ENCODE measurements around the gene ZNF398.

ZNF398 gene

DNA sequence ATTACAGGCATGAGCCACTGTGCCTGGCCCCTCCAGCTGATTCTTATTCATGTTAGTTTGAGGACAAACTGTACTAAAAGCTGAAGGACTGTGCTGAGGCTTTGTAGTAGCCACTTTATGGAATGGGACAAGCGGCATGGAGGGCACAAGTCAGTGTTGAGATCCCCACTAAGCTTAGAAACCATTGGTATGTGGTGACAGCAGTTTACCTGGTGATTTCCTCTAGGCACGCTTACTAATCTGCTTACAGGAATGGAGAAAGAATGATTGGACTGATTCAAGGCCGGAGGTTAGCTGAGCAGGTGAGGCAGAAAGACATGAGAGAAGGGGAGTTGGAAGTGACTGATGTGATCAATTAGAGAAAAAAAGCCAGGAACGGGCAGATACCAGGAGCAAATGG lies 3.7 kb downstream of the ZNF398 start:
- no peak for DNase-seq

DNA sequence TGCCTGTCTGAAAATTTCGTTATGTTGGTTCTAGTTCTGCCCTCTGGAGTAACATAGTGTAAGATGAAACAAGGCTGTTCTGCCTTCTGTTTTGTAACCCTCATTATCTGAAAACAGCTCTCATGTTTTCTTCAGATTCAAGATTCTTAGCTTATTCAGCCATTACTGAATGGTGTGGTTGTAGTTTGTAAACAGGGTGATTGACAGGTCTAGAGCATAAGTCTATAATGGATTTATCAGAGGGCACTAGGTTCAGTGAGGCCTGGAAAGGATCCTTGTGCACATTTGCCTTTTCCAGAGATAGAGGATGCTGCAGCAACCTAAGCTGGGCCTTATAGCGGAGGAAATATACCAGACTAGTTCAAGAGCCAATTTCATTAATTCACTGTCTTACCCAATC lies 6.1 kb downstream of the ZNF398 start:
- DNase-seq, result no peak

DNA sequence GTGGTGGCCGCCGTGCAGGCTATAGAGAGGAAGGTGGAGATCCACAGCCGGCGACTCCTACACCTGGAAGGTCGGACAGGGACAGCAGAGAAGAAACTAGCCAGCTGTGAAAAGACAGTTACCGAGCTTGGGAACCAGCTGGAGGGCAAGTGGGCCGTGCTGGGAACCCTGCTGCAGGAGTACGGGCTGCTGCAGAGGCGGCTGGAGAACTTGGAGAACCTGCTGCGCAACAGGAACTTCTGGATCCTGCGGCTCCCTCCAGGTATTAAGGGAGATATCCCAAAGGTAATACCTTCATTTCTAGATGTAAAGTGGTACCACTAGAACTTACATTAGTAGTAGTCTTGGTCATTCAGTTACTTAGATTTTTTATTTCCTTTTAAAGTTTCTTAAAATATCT lies 6.8 kb downstream of the ZNF398 start:
- no peak for DNase-seq

DNA sequence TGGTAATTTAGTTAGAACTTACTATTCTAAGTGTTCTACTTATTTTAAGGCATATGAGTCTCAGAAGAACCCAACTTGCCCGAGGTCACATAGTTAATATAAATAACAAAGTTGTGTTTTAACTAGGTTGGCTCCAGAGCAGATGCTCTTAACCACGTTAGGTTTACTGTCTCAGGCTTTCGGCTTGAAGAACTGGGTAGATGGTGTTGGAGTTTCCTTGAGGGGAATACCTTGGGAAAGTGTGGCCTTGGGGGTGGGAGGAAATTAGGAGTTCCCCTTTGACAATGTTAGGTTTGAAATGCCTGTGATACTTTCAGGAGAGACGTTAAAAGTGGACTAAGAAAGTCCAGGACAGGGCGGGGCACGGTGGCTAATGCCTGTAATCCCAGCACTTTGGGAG lies 9.6 kb downstream of the ZNF398 start:
- DNase-seq, result no peak

DNA sequence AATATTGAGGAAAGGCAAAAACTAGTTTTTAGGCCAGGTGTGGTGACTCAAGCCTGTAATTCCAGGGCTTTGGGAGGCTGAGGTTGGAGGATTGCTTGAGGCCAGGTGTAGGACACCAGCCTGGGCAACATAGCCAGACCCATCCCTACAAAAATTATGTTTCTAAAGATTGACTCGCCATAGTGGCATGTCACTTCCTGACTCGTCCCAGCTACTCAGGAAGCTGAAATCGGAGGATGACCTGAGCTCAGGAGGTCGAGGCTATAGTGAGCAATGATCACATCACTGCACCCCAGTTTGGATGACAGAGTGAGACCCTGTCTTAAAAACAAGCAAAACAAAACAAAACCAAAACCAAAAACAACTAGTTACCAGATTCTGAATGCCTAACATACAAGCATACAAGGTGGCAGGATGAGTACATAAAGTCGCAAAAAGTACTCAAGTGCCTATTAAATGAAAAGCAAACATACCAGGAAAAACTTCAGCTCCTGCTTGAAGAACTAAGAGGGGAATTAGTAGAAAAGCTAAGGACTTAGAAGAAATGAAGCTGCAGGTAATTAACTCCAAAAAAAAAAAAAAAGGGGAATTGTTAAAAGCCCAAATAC lies 14.1 kb downstream of the ZNF398 start:
- no peak for DNase-seq

DNA sequence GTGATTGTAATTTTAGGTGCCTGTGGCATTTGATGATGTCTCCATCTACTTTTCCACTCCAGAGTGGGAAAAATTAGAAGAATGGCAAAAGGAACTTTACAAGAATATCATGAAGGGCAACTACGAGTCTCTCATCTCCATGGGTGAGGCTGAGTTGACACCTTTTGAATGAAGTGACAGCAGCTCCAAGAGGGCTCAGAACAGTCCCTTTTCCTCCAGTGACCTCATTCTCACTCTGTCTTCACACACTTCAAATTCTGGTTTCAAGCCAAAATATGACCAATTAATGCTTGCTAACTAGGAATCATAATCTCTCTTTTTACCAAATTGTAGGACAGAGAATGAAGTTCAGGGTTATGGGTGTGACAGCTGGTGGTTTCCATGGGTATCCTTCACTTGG lies 18.9 kb downstream of the ZNF398 start:
- DNase-seq, result no peak

DNA sequence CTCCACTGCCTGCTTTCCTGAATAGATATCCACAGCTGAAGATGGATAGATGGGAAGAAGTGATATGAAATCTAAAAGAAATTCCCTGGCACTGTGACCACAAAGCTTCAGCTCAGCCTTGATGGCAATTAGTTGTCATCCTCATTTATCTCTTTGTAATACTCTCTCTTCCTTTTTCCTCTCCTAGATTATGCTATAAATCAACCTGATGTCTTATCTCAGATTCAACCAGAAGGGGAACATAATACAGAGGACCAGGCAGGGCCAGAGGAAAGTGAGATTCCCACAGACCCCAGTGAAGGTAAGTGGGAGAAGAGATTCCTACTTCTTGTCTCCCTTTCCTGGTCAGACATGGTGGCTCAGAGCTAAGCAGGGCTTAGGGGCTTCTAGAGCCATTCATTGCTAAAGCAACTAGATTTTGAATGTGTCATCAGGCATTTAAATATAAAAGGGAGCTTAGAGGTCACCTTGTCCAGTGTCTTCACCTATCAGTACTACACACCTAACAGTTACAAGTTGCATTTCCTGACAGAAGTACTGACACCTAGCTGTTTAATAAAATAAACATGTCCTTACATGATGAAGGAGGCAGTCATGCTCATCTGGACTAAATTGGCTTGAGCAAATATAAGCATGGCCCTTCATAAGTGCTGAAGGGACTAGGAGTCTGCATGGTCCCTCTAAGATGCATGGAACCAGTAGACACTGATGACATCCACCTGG lies 19.5 kb downstream of the ZNF398 start:
- no peak for DNase-seq

DNA sequence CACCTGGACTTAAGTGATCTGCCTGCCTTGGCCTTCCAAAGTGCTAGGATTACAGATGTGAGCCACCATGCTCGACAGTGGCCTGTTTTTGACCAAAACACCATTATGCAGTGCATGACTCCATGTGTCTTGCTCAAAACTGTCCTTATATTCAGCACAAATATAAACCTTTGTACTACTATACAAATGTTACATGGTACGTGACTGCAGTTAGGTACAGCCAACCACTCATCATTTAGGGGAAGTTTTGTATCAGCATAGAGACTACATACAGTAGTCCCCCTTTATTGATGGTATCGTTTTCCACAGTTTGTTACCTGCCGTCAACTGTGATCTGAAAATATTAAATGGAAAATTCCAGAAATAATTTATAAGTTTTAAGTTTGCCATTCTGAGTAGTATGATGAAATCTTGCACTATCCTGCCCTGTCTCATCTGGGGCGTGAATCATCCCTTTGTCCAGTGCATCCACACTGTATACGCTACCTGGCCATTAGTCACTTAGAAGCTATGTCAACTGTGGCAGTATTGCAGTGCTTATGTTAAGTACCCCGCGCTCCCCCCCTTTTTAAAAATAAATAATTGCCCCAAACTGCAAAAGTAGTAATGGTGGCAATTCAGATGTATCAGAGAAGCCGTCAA lies 24.8 kb downstream of the ZNF398 start:
- no peak for DNase-seq

DNA sequence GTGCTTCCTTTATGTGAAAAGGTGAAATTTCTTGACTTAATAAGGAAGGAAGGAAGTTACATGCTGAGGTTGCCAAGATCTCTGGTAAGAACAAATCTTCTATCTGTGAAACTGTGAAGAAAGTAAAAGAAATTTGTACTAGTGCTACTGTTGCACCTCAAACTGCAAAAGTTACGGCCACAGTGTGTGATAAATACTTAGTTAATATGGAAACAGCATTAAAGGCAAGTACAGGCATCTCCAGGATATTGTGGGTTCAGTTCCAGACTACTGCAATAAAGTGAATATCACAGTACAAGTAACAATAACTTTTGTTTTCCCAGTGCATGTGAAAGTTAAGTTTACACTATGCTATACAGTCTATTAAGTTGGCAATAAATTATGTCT lies 25.3 kb downstream of the ZNF398 start:
- no peak for DNase-seq

DNA sequence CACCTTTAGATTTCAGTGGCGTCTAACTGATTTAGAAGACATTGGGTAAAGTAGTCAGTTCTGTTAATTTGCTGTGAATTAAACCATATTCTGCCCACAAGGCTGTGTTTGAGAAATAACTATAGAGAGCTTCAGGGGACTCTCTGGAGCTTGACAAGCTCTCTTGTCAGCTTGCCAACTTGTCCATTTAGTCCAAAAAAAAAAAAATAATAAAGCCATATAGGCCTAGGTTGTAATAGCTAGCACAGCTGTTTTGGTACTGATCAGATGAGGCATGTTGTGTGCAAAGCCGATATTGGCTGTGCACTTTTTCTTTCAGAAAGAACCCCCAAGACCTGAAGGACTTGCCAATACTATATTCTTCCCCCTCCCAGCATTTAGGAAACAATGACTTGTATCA lies 27.9 kb downstream of the ZNF398 start:
- DNase-seq, result no peak

DNA sequence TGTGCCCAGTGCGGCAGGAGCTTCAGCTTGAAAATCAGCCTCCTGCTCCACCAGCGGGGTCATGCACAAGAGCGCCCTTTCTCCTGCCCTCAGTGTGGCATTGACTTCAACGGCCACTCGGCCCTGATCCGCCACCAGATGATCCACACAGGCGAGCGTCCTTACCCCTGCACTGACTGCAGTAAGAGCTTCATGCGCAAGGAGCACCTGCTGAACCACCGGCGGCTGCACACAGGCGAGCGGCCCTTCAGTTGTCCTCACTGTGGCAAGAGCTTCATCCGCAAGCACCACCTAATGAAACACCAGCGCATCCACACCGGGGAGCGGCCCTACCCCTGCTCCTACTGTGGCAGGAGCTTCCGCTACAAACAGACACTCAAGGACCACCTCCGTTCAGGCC lies 32.0 kb downstream of the ZNF398 start:
- DNase-seq, result no peak

DNA sequence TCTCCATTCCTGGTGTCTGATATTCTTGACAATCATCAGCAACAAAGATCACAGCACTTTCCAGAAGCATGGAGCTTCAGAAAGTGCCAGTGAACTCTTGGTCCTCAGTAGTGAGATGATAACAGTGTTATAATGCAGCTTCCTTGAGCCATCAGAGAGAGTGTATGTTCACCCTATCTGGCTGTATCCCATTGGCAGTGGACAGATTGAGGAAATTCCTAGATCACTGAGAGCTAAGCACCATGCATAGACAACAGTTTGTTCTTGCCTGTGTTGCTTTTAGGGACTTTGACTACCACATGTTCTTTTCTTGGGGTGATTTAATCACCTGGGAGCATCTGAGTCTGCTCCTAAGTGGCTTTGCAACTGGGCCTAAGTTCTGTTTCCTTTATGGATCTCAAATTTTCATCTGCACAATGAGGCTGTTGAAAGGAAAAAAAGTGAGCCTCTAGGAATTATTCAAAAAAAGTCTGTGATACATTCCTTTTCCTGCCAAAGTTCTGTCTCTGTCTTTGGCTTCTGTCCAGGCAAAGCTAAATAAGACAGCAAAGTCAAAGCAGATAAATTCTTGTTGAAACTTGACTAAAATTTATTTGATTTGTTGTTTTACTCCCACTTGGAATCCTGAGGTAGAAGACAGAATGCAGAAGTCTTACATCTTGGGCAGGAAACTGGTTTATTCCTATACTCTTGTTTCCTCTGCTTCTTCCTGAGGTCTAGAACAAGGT lies 33.6 kb downstream of the ZNF398 start:
- no peak for DNase-seq

DNA sequence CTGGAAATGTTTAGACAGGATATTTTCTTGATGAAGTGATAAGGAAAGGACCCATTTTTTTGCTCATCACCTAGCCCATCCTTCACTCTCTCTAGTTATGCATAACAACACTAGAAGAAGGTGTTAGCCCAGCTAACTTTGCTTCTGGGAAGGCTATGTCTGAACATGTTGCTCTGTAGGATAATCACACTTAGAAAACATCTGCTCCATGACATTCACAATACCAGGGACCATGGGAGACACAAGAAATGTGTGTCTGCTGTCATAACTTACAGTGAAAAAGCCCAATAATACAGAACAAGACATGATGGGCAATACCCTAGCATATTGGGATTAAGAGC lies 34.2 kb downstream of the ZNF398 start:
- DNase-seq, result no peak

DNA sequence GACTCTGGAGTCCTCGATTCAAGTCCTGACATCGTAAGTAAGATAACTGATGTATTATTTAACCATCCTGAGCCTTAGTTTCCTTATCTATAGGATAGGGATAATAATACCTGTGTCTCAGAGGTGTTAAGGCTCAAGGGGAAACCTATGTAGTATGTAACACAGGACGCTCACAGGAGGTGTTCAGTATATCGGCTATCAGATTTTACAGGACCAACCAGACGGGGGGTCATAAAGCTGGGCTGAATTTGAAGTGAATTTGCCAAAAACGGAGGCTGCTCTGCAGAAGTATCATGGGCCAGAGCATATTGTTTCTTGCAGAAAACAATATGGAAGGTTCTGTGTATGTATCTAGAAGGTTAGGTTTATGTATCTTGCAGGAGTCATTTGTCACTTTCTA lies 37.0 kb downstream of the ZNF398 start:
- DNase-seq, result no peak

DNA sequence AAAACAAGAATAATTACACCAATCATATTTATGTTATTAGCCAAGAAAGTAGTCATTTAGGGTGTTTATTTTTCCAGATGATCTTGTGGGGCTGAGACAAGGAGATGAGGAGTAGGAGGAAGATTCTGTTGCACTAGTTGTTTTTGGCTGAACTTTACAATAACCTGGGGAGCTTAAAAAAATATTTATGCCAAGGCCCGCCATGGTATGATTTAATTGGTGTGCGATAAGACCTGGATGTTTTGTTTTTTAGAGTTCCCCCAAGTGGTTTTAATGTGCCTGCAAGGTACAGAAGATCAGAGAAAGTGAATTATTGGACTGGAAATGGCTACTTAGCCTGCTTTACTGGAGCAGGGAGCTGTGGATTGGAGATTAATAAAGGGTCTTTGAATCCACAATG lies 41.0 kb downstream of the ZNF398 start:
- DNase-seq, result no peak

DNA sequence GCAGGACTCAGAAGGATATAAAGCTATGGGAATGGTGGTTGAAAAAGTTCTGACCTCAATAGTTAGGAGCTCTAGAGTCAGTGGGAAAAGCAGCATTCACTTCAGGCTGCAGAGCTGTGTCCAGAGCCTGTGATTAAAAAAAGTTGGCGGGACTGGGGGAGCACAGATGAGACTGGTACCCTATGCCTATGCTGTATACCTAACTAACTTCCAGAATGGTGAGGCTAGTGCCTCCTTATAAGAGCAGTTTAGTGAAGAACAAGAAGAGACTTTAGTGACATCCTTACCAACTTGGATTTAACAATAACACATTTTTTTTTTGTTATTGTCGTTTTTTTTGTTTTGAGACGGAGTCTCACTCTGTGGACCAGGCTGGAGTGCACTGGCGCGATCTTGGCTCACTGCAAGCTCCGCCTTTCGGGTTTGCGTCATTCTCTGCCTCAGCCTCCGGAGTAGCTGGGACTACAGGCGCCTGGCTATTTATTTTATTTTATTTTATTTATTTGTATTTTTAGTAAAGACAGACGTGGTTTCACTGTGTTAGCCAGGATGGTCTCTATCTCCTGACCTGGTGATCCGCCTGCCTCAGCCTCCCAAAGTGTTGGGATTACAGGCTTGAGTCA lies 41.5 kb downstream of the ZNF398 start:
- DNase-seq, result no peak

DNA sequence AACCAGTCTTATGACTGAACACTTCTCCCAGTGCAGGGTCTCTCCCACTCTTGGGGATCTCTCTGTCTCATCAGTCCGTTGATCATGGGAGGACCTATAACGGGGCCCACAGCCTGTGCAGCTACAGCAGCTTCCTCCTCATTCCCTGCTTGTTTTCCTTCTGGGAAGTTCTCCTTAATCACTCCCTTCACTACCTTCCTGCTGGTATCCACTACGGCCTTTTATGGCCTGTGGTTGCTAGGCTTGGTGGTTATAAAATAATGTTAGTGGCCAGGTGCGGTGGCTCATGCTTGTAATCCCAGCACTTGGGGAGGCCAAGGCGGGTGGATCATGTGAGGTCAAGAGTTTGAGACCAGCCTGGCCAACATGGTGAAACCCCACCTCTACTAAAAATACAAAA lies 44.6 kb downstream of the ZNF398 start:
- DNase-seq, result no peak

DNA sequence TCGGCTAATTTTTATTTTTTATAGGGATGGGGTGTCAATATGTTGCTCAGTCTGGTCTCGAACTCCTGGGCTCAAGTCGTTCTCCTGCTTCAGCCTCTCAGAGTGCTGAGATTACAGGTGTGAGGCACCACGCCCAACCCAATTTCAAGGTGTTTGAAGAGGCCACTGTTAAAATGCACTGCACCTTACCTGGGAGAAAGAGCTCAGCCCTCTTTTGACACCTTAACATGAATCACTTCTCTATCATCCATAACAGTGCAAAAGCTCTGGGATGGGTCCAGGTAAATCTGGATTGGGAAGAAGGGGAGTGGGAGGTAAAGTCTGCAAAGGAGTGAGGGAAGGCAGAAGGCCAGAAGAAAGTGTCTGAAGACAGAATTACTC lies 47.5 kb downstream of the ZNF398 start:
- DNase-seq, result no peak

DNA sequence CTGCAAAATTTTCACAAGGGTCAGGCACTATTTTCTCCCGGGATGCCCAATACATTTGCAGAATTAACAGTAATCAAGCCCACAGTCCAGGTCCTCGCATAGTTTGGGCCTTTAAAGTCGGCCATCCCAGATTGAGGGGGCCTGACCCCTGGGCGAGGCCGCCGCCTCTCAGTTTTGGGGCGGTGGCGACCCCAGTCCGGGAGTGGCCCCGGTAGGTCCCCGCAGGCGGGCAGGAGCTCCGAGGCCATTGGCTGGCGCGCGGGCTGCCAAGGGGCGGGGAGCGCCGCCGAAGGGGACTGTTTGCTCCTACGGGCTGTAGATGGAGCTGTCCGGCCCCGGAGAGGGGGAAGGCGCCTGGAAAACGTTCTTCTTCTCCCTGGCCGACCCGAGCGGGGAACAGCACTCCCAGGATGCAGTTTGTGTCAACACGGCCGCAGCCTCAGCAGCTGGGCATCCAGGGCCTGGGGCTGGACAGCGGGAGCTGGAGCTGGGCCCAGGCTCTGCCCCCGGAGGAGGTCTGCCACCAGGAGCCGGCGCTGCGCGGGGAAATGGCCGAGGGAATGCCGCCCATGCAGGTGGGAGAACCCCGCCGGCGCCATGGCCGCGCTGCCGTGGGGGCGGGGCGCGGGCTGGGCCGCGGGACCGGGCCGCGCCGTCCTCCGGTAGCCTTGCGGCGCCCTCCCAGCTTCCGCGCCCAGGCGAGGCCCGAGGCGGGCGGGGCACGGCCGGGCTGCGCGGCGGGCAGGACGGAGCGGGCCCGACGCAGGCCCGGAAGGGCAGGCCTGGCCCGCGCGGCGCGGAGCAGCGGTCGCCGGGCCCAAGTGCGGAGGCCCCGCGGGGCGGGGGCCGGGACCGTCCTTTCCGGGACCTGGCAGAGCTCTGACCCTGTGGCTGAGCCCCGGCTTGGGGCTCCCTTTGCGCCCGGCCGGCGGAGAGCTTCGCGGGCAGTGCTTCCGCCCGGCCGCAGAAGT lies 48.2 kb downstream of the ZNF398 start, which contains the start of gene ZNF282:
ZNF282 (plus strand) TSS at position 367 of the 971 bp plus-strand sequence; CDS start at position 411, 44 bp downstream.
- DNase-seq, result peak; percentile 87

DNA sequence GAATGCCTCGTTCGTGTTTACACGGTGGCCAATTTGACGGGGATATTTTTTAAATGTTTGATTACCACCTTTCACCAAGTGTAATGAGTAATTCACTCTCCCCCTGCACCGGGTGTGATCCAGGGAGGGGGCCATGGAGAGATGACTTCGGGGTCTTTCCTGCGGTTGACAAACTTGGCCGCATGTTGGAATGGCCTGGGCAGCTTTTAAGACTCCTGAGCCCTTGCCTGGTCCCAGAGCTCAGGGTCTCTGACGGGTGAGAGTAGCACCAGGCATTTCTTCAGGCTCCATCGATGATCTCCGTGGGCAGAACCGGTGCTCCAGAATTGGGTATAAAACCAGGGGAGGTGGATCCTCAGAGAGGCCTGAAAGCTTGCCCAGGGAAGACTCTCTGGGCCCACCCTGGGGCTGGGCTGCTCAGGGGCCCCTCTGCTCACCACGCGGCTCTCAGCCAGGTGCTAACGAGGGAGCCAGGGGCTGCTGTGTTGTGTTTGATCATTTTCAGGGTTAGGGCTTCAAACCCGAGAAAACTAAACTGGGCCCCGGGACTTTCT lies 49.0 kb downstream of the ZNF398 start:
- DNase-seq, result no peak

DNA sequence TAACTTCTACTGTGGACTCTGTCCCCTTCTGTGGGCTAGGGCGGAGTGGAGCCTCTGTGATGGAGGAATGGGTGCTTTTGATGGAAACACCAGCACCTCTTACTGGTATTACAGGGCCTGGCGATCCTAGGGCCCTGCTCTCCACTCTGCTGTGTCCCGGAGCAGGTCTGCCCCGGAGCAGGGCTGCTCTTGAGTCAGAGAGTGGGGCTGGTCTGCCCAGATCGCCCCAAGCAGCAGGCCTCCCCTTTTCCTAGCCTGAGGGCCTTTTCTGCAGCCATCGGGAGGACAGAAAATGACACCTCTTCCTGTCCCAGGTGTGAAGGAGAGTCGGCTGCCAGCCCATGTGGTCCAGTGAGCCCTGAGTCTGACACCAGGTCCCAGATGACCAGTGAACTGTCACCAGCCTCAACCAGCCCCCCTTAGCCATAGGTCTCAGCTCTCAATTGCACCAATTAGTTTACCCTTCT lies 49.5 kb downstream of the ZNF398 start:
- DNase-seq, result no peak

DNA sequence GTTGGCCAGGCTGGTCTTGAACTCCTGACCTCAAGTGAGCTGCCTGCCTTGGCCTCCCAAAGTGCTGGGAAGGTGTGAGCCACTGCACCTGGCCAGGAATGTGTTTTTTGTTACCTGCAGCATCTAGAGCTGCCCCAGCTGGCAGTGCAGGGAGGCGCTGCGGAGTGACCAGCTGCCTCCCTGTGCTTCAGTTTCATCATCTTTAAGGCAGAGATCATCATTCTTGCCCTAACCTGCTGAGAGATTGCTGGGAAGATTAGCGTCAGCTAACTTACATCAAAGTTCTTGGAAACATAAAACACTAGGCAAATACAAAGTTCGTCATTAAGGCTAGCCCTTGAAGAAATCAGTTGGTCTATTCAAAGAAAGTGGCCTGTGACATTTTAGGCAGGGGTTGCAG lies 50.4 kb downstream of the ZNF398 start:
- no peak for DNase-seq

Data from inflammatory macrophage treated with lipopolysaccharide for 4 hours (primary cell).